ENCODE measurements around the gene SUFU.

The SUFU gene

GRCh38 chr10:102475451-102476040 is 28.2 kb upstream of the SUFU start:
- peaks cover 11% of the 10 kb centered on the region for H3K36me3 ChIP-seq (ENCODE audit: control insufficient read depth, insufficient read depth, low read length)

DNA sequence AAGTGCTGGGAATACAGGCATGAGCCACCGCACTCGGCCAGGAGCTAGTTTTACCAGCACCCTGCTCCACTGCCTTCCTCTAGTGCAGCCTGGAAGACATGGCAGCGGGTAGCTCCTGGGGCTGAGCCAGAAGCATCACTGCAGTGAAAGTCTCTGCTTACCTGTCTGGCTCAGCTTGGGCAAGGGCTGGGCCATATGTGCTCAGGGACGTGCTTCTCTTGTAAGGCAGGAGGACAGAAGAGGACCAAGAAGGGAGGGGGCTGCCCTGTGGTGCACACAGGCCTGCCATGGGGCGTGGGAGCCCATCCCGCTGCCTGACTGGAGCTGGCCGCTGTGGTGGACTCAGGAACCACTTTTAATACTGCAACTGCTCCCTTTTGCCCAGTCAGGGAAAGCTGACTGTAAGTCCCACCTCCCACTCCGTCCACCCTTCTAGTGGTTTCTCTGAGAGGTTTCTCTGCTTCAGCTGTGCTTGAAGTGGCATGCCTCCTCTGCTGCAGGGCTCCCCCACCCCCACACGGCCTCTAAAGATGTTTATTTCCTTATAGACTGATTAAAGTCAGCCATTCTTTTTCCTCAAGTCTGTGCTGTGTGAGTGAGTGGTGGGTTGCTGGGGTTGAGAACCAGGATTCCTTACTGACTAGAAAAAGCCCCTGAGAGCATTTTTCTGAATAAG is 27.2 kb upstream of the SUFU start:
- TF ChIP-seq, protein P1, sequence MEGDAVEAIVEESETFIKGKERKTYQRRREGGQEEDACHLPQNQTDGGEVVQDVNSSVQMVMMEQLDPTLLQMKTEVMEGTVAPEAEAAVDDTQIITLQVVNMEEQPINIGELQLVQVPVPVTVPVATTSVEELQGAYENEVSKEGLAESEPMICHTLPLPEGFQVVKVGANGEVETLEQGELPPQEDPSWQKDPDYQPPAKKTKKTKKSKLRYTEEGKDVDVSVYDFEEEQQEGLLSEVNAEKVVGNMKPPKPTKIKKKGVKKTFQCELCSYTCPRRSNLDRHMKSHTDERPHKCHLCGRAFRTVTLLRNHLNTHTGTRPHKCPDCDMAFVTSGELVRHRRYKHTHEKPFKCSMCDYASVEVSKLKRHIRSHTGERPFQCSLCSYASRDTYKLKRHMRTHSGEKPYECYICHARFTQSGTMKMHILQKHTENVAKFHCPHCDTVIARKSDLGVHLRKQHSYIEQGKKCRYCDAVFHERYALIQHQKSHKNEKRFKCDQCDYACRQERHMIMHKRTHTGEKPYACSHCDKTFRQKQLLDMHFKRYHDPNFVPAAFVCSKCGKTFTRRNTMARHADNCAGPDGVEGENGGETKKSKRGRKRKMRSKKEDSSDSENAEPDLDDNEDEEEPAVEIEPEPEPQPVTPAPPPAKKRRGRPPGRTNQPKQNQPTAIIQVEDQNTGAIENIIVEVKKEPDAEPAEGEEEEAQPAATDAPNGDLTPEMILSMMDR (IDR thresholded peaks at IDR 0.05; ENCODE audit: insufficient read depth, low read length, poor library complexity, severe bottlenecking), result no peak
- no peak for DNase-seq (ENCODE audit: extremely low read depth, insufficient read length)
- H3K36me3 ChIP-seq (ENCODE audit: control insufficient read depth, insufficient read depth, low read length), result peaks cover 17% of the 10 kb centered on the region
- H3K4me3 ChIP-seq (replicated peaks; ENCODE audit: low read depth, low read length), result no peak overlapping the region
- no peaks in the 10 kb centered on the region for H3K27me3 ChIP-seq (replicated peaks; ENCODE audit: control insufficient read depth, insufficient read depth, low read length)

More at GRCh38 chr10:102475451-102476040, 28.2 kb upstream of the SUFU start:
- no peak for DNase-seq (ENCODE audit: extremely low read depth, insufficient read length)
- no peak overlapping the region for H3K4me3 ChIP-seq (replicated peaks; ENCODE audit: low read depth, low read length)
- TF ChIP-seq, protein P1 (IDR thresholded peaks at IDR 0.05; ENCODE audit: insufficient read depth, low read length, poor library complexity, severe bottlenecking), result no peak
- no peaks in the 10 kb centered on the region for H3K27me3 ChIP-seq (replicated peaks; ENCODE audit: control insufficient read depth, insufficient read depth, low read length)

GRCh38 chr10:102479651-102480050 is 24.1 kb upstream of the SUFU start:
- no peak for DNase-seq (ENCODE audit: extremely low read depth, insufficient read length)
- Histone ChIP-seq H3K4me3 (replicated peaks; ENCODE audit: low read depth, low read length) (no peak overlapping the region), H3K27me3 (replicated peaks; ENCODE audit: control insufficient read depth, insufficient read depth, low read length) (no peaks in the 10 kb centered on the region), H3K36me3 (ENCODE audit: control insufficient read depth, insufficient read depth, low read length) (peaks cover 34% of the 10 kb centered on the region)
- TF ChIP-seq, protein P1 (IDR thresholded peaks at IDR 0.05; ENCODE audit: insufficient read depth, low read length, poor library complexity, severe bottlenecking), result no peak

DNA sequence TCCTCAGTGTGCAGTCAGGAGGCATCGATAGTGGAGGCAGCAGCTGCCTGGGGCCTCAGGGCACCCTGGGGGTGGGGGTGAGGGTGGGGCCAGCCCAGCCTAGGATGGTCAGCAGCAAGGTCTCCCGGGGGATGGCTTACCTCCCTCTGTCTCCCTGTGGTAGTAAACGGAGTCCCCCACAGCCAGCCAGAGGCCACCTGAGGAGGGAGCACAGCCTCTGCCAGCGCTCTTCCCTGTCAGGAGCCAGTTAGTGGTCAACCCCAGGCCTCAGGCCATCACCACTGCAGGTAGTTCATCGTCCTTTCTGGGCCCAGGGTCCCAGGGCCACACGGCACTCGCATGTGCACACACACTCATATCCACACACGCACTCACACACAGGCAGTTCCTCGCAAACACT is 23.4 kb upstream of the SUFU start:
- Histone ChIP-seq H3K27me3 (replicated peaks; ENCODE audit: control insufficient read depth, insufficient read depth, low read length) (no peaks in the 10 kb centered on the region), H3K36me3 (ENCODE audit: control insufficient read depth, insufficient read depth, low read length) (peaks cover 41% of the 10 kb centered on the region), H3K4me3 (replicated peaks; ENCODE audit: low read depth, low read length) (no peak overlapping the region)
- no peak for DNase-seq (ENCODE audit: extremely low read depth, insufficient read length)
- TF ChIP-seq, protein P1 (IDR thresholded peaks at IDR 0.05; ENCODE audit: insufficient read depth, low read length, poor library complexity, severe bottlenecking), result no peak

GRCh38 chr10:102484021-102484420 is 19.8 kb upstream of the SUFU start:
- no peak for DNase-seq (ENCODE audit: extremely low read depth, insufficient read length)
- H3K27me3 ChIP-seq (replicated peaks; ENCODE audit: control insufficient read depth, insufficient read depth, low read length), result no peaks in the 10 kb centered on the region
- peaks cover 48% of the 10 kb centered on the region for H3K36me3 ChIP-seq (ENCODE audit: control insufficient read depth, insufficient read depth, low read length)
- no peak overlapping the region for H3K4me3 ChIP-seq (replicated peaks; ENCODE audit: low read depth, low read length)
- TF ChIP-seq, protein P1 (IDR thresholded peaks at IDR 0.05; ENCODE audit: insufficient read depth, low read length, poor library complexity, severe bottlenecking), result no peak
